Stimulated activated CD4-positive, alpha-beta T cell treated with anti-CD3 and anti-CD28 coated beads, Interleukin-2, amount 100 ng/mL, for 48 hours (primary cell): ENCODE data around the gene MYDGF.

ENCODE experiments used
- DNase-seq, 2 donors: peaks; one replicate each; pipeline ENCODE4 v3.0.0-alpha.2; 2020

Gene MYDGF

DNA sequence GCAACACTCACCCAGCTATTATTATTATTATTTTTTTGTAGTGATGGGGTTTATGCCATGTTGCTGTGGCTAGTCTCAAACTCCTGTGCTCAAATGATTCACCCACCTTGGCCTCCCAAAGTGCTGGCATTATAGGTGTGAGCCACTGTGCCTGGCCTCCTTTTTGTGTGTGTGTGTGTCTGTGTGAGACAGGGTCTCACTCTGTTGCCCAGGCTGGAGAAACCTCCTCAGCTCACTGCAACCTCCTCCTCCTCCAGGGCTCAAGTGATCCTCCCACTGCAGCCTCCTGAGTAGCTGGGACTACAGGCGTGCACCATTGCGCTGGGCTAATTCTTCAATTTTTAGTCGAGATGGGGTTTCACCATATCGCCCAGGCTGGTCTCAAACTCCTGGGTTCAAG, 3.6 kb upstream of the MYDGF start:
- DNase-seq = no peak

DNA sequence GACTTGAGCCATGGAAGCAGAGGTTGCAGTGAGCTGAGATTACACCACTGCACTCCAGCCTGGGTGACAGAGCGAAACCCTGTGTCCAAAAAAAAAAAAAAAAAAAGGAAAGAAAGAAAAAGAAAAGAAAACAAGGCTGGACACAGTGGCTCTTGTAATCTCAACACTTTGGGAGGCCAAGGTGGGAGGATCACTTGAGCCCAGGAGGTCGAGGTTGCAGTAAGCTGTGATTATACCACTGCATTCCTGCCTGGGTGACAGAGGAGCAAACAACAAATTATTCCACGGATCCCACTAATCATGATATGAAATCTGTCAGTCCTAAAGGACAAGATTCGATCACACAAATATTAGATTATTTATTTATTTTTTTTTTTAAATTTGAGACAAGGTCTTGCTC, 3.1 kb upstream of the MYDGF start:
- DNase-seq = no peak

DNA sequence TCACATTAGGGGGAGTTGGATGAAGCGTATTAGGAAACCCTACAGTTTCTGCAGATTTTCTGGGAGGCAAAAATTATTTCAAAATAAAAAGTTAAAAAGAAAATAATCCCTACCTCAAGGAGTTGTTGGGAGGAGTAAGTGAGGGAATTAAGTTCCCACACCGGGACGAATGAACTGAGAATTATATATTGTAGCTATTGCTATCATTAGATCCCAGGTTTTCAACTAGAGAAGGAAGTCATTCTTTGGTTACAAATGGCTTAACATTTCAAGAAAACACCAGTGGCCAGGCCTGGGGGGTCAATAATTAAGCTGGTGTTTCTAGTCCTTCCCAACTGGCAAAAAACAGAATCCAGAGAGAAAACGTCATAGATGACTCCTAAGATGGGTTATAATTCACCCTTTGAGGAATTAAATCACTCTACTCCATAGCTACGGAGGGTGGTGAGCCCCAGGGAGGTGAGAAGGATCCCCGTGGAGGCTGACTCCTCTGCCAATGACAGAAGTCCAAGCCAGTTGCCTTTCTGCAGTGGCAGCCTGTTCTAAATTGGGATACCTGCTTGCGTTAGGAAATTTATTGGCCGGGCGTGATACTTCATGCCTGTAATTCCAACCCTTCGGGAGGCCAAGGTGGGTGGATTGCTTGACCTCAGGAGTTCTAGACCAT, 1.2 kb upstream of the MYDGF start:
- no peak for DNase-seq

DNA sequence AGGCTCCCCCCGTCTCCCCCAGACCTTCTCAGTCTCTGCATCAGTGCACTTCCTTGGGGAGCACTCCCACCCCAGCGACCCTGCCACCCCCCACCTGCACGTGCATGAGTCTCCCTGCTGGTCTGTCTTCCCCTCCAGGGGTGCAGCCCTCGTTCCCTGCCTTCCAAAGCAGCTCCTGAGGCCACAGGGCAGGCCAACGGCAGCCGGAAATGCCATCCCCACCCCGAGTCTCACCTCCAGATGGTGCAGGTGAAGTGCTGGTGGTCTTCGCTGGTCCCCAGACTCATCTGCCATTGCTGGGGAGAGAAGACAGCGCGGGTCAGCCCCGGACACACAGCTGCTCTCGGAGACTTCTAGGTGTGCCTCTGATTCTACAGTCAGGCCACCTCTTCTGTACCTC, 5.5 kb downstream of the MYDGF start:
- no peak for DNase-seq

DNA sequence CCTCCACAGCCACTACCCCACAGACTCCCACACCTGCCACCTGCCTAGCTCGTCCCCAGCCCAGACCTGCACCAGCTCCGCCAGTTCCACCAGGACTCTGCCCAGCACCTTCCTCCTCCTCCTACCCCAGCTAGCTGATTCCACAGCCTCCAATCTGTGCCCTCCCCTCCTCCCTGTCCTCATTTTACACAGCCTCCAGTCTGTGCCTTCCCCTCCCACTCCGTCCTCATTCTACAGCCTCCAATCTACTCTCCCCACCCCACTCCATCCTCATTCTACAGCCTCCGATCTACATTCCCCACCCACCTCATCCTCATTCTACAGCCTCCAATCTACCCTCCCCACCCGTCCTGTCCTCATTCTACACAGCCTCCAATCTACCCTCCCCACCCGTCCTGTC, 7.3 kb downstream of the MYDGF start:
- no peak for DNase-seq

DNA sequence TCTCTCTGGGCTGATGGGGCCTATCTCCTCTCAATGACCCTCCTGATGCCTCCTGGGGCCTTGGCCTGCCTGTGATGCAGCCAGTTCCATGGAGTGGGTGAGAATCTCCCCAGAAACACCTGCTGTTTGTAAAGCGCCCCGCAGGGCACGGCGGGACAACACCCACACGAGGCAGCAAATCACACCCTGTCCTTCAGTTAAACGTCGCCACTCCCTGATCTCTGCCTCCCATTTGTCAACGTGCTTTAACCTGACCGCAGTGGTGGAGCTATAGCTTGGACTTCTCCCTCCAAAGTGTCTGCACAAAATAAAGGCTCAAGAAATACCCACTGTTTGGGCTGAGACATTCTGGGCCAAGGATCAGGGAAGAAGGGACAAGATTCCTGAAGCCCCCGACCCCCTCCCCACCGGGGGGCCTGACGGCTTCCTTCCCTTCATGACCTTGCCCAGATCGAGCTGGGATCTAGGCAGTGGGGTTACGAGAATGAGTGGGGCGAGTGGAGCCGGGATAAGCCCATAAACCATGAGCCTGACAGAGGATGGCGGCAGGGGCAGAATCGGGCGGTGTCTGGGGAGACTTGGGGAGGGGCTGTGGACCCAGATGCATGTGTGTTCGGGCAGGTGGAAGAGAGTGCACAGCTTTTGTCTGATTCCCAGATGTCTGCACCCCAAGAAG, 8.0 kb downstream of the MYDGF start:
- no peak for DNase-seq

DNA sequence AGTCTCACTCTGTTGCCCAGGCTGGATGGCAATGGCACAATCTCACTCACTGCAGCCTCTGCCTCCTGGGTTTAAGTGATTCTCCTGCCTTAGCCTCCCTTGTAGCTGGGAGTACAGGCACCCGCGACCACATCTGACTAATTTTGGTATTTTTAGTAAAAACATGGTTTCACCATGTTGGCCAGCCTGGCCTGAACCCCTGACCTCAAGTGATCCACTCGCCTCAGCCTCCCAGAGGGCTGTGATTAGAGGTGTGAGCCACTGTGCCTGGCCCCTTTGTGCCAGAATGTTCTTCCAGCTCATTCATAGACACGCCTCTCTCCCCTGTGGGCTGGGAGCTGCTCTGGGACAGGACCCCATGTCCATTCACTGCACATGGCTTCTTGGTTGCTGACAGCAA, 9.1 kb downstream of the MYDGF start:
- no peak for DNase-seq

DNA sequence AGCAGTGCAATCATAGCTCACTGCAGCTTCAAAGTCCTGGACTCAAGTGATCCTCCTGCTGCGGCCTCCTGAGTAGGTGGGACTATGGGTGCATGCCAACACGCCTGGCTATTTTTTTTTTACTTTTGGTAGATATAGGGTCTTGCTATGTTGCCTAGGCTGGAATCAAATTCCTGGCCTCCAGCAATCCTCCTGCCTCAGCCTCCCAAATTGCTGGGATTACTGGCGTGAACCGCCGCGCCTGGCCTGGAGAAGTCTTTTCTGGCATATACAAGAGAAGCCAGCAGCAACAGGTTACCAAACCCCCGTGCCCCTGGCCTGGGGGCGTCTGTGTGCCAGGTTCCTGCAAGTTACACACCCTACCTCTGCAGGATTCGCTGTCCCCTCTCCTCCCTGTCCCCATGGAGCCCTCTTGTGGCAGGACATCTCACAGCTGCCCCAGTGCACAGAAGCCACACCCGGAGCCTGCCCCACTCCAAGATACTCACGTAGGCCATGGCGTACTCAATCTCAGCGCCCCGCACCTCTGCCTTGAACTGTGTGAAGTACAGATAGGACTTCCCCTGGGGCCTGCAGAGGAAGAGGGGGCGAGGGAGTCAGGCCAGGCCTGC, 9.9 kb downstream of the MYDGF start:
- DNase-seq = no peak

DNA sequence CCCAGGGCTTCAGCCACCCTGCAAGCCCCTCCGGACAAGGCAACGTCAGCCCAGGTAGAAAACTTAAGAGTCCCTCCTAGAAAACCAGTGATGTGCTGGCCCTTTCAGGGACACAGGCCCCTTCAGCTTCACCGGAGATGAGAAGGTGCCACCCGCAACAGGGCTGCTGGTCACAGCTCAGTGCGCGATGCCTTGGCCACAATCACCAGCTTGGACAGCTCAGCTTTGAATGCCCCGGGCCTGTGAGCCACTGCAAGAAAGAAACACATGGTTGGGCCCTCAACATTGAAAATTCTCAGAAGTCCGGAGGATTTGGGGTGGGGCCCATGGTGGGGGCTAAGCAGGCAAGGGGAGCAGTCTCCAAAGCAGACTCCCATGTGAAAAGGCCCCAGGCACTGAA, 12.3 kb downstream of the MYDGF start:
- no peak for DNase-seq

DNA sequence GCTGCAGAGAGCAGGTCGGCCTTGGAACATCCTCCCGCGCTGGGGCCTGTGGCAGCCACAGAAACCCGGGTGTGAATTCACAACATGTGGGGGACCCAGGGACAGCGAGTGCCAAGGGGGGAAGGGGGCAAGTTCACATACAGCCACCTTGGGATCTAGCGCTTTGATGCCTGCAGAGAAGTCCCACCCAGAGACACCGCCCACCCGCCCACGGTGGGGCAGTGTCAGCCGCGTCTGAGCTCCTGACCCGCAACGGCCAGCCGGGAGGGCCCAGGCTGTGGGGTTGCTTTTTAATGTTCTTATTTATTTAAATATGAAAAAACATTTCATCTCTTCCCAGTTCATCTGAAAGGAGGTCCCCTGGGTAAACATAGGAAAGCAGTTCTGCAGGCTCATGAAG, 12.9 kb downstream of the MYDGF start:
- no peak for DNase-seq

DNA sequence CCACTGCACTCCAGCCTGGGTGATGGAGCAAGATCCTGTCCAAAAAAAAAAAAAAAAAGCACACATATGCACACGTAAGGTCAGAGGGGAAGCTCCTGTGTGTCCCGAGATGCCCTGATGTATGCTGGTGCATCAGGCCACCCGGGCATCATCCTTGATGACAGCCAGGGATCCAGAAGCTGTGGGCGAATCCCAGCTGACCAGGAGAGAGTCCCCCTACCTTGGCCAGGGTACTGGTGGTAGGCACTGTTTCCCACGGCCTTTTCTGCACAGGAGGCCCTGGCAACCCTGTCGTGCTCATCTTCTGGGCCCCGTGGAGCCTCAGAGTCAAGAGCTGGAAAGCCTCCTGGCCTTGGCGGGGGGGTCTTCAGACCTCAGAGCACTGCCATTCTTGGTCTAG, 14.0 kb downstream of the MYDGF start:
- DNase-seq = no peak

DNA sequence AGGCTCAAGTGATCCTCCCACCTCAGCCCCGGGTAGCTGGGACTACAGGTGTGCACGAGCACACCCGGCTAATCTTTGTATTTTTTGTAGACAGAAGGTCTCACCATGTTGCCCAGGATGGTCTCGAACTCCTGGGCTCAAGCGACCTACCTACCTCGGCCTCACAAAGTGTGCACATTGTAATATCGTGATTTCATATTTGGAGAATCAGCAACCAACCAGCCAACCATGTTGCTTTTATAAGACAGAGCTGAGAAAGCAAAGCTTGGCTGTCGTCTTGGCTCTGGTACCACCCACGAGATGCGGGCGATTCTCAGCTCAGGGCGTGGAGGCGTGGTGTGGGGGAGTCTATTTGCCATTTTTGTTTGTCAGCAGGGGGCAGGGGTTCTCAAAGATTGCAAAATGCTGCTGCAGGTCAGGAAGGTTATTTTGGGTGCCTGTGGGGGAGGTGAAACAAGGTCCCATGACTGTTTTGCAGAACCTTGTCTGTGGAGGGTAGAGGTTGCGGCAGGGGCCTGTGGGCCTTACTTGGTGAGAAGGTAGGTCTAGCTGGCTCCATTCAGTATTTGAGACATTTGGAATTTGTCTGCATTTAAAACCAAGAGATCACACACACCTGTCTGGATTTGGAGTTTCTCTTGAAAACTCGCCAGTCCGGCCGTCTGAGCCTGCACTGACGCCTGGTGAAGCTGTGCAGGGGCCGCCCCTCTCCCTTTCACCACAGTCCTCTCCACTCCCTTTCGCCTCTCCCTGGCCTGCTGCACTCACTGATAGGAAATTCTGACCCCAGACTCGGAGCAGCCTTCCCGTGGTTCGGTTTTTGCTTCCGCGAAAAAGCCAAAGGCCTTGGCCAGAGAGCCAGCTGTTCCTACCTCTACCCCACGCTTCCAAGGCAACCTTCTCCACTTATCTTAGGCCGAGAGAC, 15.4 kb downstream of the MYDGF start:
- no peak for DNase-seq

DNA sequence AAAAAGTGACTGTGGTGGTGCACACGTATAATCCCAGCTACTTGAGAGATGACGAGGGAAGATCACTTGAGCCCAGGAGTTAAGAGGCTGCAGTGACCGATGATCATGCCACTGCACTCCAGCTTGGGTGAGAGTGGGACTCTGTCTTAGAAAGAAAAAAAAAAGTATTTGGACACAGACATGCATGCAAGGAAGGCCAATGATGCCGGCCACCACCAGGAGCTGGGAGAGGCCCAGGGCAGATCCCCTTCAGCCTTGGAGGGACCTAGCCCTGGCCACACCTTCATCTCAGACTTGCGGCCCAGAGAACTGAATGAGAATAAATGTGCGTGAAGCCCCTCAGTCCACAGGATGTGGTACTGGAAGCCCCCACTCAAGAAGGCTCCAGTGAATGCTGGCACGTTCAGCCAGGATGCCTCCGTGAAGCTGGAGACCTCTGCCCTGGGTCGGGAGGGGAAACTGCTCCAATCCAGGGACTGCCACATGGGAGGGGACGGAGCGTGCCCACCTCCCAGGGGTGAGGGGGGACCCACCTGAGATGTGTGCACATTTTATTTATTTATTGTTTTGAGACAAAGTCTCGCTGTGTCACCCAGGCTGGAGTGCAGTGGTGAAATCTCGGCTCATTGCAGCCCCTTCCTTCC, 16.2 kb downstream of the MYDGF start:
- no peak for DNase-seq

DNA sequence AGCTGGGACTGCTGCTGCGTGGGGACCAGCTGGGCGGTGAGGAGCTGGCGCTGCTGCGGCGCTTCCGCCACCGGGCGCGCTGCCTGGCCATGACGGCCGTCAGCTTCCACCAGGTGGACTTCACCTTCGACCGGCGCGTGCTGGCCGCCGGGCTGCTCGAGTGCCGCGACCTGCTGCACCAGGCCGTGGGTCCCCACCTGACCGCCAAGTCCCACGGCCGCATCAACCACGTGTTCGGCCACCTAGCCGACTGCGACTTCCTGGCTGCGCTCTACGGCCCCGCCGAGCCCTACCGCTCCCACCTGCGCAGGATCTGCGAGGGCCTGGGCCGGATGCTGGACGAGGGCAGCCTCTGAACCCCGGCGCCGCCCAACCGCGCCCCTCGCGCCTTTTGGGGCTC, 18.1 kb downstream of the MYDGF start:
- DNase-seq = no peak

DNA sequence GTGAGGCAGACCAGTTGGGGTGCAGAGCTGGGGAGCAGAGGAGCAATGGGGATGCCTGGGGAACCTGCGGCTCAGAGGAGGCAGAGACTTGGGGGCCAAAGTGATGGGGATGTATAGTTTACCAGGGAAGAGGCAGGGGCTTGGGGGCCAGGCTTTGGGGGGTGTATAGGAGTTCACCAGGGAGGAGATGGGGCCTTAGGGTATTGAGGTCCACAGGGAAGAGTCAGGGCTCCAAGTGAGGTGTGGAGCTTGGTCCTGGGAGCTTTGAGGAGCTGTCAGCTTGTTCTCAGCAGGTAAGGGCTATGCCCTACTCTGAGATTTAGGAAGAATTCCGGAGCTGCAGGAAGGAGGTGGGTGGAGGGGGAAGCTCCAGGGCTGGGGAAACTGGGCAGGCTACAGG, 20.0 kb downstream of the MYDGF start:
- DNase-seq = no peak

DNA sequence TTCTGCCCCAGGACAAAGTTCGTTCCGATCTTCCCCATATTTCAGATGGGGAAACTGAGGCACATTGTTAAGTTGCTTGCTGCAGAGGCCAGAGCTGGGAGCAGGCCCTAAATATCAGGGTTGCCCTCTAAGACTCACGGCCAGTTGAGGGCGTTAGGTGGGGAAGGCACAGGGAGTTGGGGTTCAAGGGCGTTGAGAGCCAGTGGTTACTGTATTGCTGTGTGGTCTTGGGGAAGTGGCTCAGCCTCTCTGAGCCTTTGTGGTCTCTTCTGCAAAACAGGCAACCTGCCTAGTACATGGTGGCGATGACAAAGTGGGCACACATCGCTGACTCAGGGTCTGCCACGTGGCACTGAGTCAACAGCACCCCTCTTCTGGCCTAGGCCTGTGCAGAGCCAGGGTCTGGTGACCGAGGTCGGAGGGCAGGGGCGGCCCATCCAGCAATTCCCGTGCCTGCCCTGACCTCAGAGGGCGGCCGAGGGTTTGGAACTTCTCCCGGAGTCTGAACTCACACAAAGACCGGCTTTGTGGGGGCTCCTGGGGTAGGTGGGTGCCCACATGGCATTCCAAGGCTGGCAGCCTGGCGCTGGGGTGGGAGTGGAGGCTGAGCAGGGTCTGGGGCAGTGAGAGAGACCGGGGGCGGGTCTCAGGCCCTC, 20.6 kb downstream of the MYDGF start:
- DNase-seq = no peak

DNA sequence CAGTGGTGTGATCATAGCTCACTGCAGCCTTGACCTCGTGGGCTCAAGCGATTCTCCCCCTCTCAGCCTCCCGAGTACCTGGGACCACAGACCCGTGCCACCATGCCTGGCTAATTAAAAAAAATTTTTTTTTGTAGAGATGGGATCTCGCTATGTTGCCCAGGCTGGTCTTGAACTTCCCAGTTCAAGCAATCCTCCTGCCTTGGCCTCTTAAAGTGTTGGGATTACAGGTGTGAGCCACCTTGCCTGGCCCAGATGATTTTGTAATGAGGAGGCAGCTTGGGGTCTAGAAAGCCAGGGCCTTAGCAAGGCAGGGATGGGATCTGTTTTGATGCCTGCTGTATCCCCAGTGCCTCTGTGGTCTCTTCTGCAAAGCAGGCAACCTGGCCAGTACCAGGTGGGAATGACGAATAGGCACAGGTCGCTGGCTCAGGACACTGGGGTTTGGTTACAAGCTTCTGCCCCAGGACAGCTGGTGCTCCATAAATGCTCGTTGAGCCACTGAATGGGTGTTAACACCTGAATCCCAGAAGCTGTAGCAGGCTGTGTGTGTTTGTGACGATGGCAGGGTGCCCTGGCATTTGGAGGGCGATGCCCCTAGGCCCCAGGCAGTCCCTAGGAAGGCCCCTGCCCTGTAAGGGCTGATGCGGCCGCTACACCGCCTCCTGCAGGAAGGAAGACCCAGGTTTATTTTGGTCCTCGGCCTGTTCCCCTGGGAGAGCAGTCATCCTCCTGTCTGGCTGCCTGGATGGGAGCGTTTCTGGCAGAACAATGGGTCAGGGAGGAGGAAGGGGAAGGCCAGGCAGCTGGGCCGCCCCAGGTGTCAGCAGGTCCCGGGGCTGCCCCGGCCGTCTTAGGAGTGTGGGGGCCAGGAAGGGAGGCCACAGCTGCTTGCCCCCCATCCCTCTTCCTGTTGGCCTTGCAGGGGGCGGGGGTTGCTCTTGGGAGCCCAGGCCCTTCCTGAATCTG, 22.2 kb downstream of the MYDGF start:
- no peak for DNase-seq

DNA sequence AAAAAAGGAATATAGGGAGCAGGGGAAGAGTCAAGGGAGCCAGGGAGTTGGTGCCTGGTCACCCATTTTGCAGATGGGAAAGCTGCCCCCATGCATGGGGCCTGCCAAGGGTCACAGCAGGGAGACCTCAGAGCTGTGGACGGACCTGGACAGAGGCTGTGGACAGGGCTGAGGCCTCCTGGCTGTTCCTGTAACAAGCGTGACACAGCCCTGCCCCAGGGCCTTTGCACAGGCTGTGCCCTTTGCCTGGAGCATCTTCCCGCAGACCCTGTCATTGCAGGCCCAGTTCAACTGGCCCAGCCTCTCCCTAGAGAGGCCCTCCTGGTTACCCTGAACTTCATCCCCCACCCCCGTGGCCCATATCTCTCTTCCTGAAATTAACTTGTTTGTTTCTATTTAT, 24.4 kb downstream of the MYDGF start:
- no peak for DNase-seq

DNA sequence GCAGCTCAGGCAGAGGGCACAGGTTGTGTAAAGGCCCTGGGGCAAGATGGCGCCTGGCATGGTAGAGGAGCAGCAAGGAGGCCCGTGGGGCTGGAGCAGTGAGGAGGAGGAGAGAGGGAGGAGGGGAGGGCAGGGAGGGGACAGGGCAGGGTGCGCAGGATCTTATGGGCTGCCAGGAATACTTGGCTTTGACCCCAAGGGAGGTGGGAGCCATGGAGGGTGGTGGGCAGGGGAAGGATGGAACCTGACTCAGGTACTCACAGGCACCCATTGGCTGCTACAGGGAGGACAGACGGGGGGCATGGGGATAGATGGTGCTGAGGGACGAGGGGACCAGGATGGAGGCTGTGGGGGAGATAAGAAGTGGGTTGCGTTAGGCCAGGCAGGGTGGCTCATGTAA, 27.5 kb downstream of the MYDGF start:
- DNase-seq = no peak

DNA sequence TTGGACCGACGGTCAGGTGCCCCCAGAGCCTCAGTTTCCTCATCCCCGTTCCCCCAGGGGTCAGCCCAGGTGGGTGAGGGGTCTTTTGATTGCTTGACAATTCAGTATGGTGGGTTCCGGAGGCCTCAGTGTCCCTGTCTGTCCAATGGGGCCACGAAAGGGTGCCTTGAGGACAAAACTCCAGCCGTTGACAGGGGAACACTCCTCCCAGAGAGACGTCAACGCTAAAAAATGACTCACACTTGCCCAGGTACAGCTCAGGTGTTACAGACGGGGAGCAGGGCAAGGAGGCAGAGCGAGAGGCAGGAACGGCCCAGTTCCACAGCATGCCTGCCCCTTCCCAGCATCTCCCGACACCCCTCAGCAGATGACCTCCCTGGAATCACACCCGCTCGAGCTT, 29.0 kb downstream of the MYDGF start:
- DNase-seq = no peak
